MM.1S (cell line): ENCODE results near the gene EMILIN1.

Source experiments
- DNase-seq: peaks from one replicate; pipeline ENCODE4 v3.0.0-alpha.2; 2015
- H2AFZ ChIP-seq: fragments of 300-600 bp; sonication (generic); 2 replicates; pipeline ENCODE4 v1.6.0; 2016; ENCODE audit warnings: antibody characterized with exemption, low read length
- H3F3A ChIP-seq: fragments of 300-600 bp; sonication (generic); 2 replicates; pipeline ENCODE4 v1.6.1; 2016; ENCODE audit warnings: mild to moderate bottlenecking, antibody characterized with exemption, low read length, moderate library complexity, mixed read lengths; ENCODE audit not compliant: insufficient read depth
- H3K27ac ChIP-seq: fragments of 300-600 bp; sonication (generic); 2 replicates; pipeline ENCODE4 v1.5.1; 2016; ENCODE audit warnings: mild to moderate bottlenecking, low read length
- H3K27me3 ChIP-seq: fragments of 300-600 bp; sonication (generic); replicated peaks from 2 replicates; pipeline ENCODE4 v1.6.0; 2016; ENCODE audit warnings: low read length; ENCODE audit not compliant: insufficient read depth
- H3K36me3 ChIP-seq: fragments of 300-600 bp; sonication (generic); replicated peaks from 2 replicates; pipeline ENCODE4 v1.6.1; 2016; ENCODE audit warnings: mild to moderate bottlenecking, low read length, mixed read lengths; ENCODE audit not compliant: insufficient read depth
- H3K4me1 ChIP-seq: fragments of 300-600 bp; sonication (generic); 2 replicates; pipeline ENCODE4 v1.6.1; 2016; ENCODE audit warnings: low read length, mixed read lengths
- H3K4me2 ChIP-seq: fragments of 300-600 bp; sonication (generic); 2 replicates; pipeline ENCODE4 v1.6.0; 2016; ENCODE audit warnings: low read depth, low read length
- H3K4me3 ChIP-seq: fragments of 300-600 bp; sonication (generic); 2 replicates; pipeline ENCODE4 v1.5.1; 2016; ENCODE audit warnings: low read length, mixed read lengths
- H3K79me2 ChIP-seq: fragments of 300-600 bp; sonication (generic); 2 replicates; pipeline ENCODE4 v1.6.1; 2016; ENCODE audit warnings: mixed run types, low read length, mixed read lengths
- H3K9ac ChIP-seq: fragments of 300-600 bp; sonication (generic); 2 replicates; pipeline ENCODE4 v1.6.1; 2016; ENCODE audit warnings: low read length, mixed read lengths
- H3K9me2 ChIP-seq: fragments of 300-600 bp; sonication (generic); replicated peaks from 2 replicates; pipeline ENCODE4 v1.6.1; 2016; ENCODE audit warnings: mild to moderate bottlenecking, low read length, mixed read lengths; ENCODE audit not compliant: insufficient read depth
- H3K9me3 ChIP-seq: fragments of 300-600 bp; sonication (generic); replicated peaks from 2 replicates; pipeline ENCODE4 v1.6.1; 2016; ENCODE audit warnings: mild to moderate bottlenecking, low read length, mixed read lengths; ENCODE audit not compliant: insufficient read depth
- H4K20me1 ChIP-seq: fragments of 300-600 bp; sonication (generic); 2 replicates; pipeline ENCODE4 v1.6.1; 2016; ENCODE audit warnings: mild to moderate bottlenecking, low read length, moderate library complexity, mixed read lengths; ENCODE audit not compliant: insufficient read depth
- CTCF ChIP-seq: fragments of 300-600 bp; sonication (generic); IDR thresholded peaks from 2 replicates; pipeline ENCODE4 v1.5.1; 2016; ENCODE audit warnings: antibody characterized with exemption, low read length, mixed read lengths
- EZH2 ChIP-seq: fragments of 300-600 bp; sonication (generic); optimal IDR thresholded peaks from 2 replicates; pipeline ENCODE3; 2017; ENCODE audit warnings: low read depth, mild to moderate bottlenecking, antibody characterized with exemption, low read length, mixed read lengths
- EZH2phosphoT487 ChIP-seq: fragments of 300-600 bp; sonication (generic); IDR thresholded peaks from 2 replicates; pipeline ENCODE4 v1.6.1; 2018; ENCODE audit warnings: antibody characterized with exemption, low read length

Gene EMILIN1

GRCh38 chr2:27102329-27102728 lies 23.9 kb downstream of the EMILIN1 start:
- Histone ChIP-seq H3K9me2 (no peaks in the 10 kb centered on the region), H3K36me3 (no peaks in the 10 kb centered on the region), H3K79me2 (no peaks in the 10 kb centered on the region), H3F3A (0 out of 2 replicates have a peak, but pooled peaks cover 4% of the 10 kb centered on the region), H4K20me1 (no peaks in the 10 kb centered on the region), H2AFZ (no peak overlapping the region), H3K4me3 (no peak overlapping the region), H3K27me3 (no peaks in the 10 kb centered on the region), H3K9me3 (no peaks in the 10 kb centered on the region), H3K27ac (no peak overlapping the region), H3K4me1 (peaks cover 9% of the 10 kb centered on the region), H3K4me2 (no peak overlapping the region), H3K9ac (no peak overlapping the region)
- TF ChIP-seq EZH2phosphoT487 (no peak), CTCF (no peak), EZH2 (no peak)
- no peak for DNase-seq

- Histone ChIP-seq H3K27ac (no peak overlapping the region), H3K36me3 (no peaks in the 10 kb centered on the region), H3K4me3 (no peak overlapping the region), H3K4me2 (no peak overlapping the region; the same call in 1 of the 2 replicates), H3K9me3 (no peaks in the 10 kb centered on the region), H3K27me3 (no peaks in the 10 kb centered on the region), H4K20me1 (no peaks in the 10 kb centered on the region), H3K9me2 (no peaks in the 10 kb centered on the region), H3K4me1 (peaks cover 9% of the 10 kb centered on the region), H3K9ac (no peak overlapping the region), H2AFZ (no peak overlapping the region), H3K79me2 (no peaks in the 10 kb centered on the region), H3F3A (0 out of 2 replicates have a peak, but pooled peaks cover 4% of the 10 kb centered on the region)
- TF ChIP-seq EZH2 (no peak), CTCF (no peak), EZH2phosphoT487 (no peak)
- DNase-seq, result no peak
These were observed 27.6 kb downstream of the EMILIN1 start for GRCh38 chr2:27105981-27106380.

GRCh38 chr2:27108221-27108620 lies 29.8 kb downstream of the EMILIN1 start:
- Histone ChIP-seq H3K9me2 (no peaks in the 10 kb centered on the region), H3F3A (0 out of 2 replicates have a peak, but pooled peaks cover 4% of the 10 kb centered on the region), H3K4me2 (no peak overlapping the region), H3K4me3 (no peak overlapping the region), H3K9me3 (no peaks in the 10 kb centered on the region), H3K36me3 (no peaks in the 10 kb centered on the region), H2AFZ (no peak overlapping the region), H3K79me2 (no peaks in the 10 kb centered on the region), H3K27ac (no peak overlapping the region), H4K20me1 (no peaks in the 10 kb centered on the region), H3K27me3 (no peaks in the 10 kb centered on the region), H3K9ac (no peak overlapping the region), H3K4me1 (peaks cover 9% of the 10 kb centered on the region)
- no peak for TF ChIP-seq EZH2
- no peak for TF ChIP-seq EZH2phosphoT487
- TF ChIP-seq CTCF, result no peak
- DNase-seq, result no peak
